ENCODE measurements around the gene SH2B3.

SH2B3 gene

DNA sequence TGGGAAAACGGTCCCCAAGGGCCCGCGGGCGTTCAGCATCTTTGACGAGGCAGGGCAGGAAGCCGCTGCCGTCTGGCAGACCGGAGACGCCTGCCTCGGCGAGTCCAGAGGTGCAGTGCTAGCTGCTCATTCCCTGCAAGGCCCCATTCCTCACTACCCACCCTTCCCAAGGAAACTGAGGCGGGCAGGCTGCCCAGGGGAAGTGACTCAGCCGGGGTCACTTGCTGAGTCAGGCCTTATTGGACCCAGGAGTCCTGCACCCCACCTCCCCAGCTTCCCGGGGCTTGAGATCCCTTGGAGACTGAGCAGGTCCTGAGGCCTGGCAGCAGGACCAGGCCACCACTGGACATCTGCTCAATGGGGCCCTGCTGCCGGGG lies 3.7 kb downstream of the SH2B3 start:
- peak; percentile 56 for DNase-seq (ENCODE audit: low read depth, low spot score)

DNA sequence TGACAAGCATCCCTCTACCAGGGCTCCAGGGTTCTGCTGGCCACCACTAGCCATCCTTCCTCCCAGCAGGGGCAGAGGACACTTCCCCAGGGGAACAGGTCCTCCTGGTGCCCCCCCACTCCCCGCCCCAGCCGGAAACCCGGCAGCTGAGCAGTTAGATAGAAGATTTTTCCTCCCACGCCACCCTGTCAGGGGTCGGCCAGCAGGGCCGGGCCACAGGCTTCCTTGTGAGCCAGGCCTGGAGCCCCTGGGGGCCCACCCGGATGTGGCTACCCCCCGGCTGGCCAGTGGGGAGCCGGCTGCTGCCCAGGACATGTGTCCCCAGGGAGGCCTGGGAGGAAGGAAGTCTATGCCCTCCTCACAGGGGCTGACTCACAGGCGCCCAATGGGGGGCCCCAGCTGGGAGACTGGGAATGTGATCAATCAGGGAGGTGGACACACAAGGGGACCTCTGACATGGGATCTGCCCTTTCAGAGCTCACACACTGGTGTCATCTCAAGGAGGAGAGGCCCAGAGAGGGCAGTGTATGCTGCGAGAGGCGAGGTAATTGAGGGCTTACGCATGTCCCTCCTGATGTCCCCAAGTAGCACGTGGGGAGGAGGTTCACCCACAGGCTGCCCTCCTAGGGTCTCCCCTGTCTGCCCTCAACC lies 4.2 kb downstream of the SH2B3 start:
- peak; percentile 75 for DNase-seq (ENCODE audit: low read depth, low spot score)

DNA sequence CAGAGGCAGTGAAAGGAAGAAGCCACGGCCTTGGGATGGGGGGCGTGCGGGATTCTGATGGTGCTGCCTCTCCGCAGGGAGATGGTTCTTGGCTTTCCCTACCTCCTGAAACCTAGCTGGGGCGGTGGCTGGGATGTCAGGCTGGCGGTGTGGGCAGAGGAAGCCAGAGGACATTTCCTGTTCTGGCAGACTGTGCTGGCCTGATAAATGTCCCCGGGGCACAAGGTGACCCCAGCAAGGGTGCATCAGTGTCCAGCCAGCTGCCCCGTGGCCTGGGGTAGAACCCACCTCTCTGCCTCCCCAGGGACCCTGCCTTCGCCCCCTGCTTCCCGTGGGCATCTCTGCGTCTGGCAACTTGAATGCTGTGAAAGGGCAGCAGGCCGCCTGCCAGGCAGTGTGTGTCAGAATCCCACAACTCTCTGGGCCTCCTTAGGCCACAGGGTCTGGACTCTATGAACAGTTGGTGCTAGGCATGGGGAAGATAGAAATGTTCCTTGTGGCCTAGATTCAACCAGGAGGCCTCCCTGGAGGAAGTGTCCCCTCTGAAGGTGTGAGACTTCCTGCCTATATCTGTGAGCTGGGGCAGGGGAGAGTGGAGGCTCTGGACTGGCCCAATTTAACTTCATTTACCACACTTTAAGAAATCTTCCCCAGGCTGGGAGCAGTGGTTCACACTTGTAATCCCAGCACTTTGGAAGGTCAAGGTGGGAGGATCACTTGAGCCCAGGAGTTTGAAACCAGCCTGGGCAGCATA lies 4.9 kb downstream of the SH2B3 start:
- DNase-seq (ENCODE audit: low read depth, low spot score), result peak; percentile 66

DNA sequence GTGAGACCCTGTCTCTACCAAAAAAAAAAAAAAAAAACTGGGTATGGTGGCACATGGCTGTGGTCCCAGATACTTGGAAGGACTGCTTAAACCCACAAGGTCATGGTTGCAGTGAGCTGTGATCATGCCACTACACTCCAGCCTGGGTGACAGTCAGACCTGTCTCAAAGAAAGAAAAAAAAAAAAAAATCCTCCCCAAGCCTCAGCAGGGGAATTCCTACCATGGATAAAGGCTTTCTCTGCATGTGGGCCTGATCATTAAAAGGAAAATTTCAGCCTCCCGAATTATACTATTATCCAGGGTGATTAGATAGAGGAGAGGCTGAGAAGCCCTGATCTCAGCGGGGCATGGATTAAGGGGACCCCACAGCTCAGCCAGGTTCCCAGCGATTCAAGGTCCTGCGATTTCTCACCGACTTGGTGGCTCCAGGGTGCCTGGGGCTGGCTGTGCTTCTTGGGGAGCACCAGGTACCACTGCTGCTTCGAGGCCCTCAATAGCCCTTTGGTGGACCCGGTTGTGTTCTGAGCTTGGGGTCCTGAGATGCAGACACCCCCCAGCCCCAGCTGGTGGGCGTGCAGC lies 5.6 kb downstream of the SH2B3 start:
- no peak for DNase-seq (ENCODE audit: low read depth, low spot score)

DNA sequence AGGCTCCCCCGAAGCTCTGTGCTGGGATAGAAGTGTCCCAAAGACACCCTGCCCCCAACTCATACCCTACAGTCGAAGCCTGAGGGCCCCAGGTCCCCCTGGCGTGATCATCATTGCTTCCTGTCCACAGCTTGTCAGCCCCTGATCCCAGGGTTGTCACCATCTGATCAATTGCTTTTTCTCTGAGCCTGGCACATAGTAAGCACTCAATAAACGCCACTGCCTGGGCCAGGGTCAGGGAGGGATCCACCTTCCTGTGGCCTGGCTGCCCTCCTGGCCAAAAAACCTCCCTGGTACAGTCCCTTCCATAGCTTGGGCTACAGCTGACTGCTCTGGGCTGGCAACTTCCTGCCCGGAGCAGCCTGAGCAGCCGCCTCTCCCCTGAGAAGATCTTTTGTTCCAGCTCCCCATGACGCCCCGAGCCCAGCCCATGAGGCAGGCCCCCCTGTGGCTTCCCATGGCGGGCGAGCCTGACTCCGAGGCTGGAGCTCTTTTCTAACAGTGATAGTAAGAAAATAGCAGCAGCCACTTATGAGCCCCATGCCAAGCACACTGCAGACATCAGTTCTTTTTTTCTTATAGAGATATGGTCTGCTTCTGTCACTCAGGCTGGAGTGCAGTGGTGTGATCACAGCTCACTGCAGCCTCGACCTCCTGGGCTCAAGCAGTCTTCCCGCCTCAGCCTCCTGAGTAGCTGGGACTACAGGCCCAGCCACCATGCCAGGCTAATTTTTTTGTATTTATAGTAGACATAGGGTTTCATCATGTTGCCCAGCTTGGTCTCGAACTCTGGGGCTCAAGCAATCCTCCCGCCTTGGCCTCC lies 6.5 kb downstream of the SH2B3 start:
- DNase-seq (ENCODE audit: low read depth, low spot score), result peak; percentile 76

DNA sequence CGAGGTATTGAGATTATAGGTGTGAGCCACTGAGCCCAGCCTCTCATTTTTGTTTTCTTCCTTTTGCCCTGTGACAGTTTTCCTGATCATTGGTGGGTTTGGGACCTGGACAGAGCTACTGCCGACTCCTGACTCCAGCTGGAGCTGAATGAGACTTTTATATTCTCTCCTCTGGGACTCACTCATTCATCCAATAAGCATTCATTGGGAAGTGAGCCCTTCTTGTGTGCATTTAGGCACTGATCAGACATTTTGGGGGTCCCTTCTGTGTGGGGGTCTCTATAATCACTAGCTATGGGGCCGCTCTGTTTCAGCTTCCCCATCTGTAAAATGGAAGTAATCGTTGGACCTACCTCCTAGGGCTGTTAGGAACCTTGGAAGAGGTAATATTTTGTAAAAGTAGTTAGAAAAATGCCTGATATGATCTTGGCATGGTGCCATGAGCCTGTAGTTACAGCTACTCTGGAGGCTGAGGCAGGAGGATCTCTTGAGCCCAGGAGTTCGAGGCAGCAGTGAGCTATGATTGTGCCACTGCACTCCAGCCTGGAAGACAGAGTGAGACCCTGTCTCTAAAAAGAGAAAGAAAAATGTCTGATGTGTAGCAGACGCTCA lies 7.2 kb downstream of the SH2B3 start:
- DNase-seq (ENCODE audit: low read depth, low spot score), result no peak

DNA sequence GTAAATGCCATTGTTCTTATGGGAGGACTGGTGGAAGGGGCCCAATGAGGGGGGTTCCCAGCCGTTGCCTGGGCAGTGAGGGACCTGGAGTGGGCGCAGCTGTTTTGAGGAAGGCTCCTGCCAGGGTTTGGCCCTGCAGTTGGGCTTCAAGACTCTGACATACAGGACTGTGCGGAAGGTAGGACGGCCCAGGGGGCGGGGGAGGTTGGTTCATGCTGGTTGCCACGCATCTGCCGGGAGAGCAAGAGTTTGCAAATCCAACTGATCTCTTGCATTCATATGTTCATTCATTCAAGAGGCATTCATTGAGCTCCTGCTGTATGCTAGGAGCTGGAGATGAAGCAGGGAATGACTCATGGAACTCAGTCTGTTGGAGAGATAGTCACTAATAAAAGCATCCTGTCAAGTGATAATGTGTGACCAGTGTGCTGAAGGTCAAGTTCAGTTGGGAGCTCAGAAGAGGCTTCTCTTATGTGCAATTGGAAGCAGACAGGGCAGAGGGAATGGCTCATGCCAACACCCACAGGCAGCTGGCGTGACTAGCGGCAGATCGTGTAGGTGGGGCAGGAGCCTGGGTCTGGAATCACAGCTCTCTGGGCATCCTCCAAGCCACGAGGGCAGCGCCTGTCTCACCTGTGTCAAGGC lies 7.8 kb downstream of the SH2B3 start:
- DNase-seq (ENCODE audit: low read depth, low spot score), result peak; percentile 45

DNA sequence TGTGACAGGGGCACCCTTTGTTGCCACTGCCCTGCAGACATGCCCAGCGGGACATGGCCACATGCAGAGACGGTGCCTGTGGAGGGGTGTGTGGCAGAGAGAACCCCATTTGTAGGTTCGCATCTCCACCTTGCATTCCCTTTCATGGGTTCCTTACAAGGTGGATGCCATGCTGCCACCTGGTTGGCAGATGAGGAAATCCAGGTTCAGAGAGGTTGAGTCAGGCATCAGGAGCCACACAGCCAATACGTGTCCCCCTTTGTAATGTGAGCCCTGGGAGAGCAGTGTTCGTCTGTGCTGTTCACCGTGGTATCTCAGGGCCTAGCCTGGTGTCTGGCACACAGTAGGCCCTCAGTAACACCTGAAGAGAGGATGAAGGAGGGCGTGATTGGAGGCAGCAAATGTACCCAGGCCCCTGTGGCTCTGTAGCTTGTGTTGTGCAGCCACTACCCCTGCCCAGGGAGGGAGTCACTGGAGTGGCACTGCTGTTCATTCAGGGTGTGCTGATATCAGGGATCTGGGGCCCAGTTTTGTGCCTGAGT lies 9.1 kb downstream of the SH2B3 start:
- DNase-seq (ENCODE audit: low read depth, low spot score), result no peak

DNA sequence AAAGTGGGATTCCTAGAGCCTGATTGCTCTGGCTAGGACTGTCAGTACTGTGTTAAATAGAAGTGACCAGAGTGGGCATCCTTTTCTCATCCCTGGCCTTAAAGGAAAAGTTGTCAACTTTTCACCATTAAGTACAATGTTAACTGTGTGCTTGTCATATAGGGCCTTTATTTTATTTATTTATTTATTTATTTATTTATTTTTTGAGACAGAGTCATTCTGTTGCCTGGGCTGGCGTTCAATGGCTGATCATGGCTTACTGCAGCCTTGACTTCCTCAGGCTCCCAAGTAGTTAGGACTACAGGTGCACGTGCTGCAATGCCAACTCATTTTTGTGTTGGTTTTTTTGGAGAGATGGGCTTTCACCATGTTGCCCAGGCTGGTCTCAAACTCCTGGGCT lies 11.6 kb downstream of the SH2B3 start:
- DNase-seq (ENCODE audit: low read depth, low spot score), result no peak

DNA sequence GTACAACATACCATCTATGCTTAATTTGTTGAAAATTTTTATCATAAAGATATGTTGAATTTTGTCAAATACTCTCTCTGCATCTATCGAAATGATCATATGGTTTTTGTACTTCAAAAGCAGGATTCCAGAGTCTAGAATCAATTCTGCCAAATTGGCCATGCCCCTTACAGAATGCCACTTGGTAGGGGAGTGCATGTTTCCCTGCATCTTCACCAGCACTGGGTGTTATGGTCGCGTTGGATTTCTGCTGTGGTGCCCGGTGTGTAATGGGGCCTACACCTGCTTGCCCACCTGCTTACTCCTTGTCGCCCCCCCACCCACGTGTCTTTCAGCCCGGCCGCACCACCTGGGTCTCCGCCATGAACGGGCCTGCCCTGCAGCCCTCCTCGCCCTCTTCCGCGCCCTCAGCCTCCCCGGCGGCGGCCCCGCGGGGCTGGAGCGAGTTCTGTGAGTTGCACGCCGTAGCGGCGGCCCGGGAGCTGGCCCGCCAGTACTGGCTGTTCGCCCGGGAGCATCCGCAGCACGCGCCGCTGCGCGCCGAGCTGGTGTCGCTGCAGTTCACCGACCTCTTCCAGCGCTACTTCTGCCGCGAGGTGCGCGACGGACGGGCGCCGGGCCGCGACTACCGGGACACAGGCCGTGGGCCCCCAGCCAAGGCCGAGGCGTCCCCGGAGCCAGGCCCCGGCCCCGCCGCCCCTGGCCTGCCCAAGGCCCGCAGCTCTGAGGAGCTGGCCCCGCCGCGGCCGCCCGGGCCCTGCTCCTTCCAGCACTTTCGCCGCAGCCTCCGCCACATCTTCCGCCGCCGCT lies 12.3 kb downstream of the SH2B3 start:
- no peak for DNase-seq (ENCODE audit: low read depth, low spot score)

DNA sequence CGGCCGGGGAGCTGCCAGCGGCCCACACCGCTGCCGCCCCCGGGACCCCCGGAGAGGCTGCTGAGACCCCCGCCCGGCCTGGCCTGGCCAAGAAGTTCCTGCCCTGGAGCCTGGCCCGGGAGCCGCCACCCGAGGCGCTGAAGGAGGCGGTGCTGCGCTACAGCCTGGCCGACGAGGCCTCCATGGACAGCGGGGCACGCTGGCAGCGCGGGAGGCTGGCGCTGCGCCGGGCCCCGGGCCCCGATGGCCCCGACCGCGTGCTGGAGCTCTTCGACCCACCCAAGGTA lies 12.8 kb downstream of the SH2B3 start:
- DNase-seq (ENCODE audit: low read depth, low spot score), result no peak

DNA sequence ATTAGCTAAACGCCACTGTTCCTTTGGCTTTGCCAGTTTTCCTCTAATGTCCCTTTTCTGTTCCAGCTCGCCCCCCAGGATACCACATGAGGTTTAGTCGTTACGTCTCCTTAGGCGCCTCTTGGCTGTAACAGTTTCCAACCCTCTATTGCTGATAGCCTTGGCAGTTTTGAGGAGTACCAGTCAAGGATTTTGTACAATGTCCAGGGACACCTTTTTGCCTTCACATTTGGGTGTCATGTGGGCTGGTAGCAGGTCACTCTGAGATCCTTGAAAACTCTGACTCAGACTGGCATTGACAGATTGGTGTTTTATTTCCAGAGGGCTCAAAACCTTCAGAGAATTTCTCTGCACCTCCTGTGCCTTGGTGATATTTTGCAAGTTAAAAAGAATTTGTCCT lies 14.1 kb downstream of the SH2B3 start:
- no peak for DNase-seq (ENCODE audit: low read depth, low spot score)

DNA sequence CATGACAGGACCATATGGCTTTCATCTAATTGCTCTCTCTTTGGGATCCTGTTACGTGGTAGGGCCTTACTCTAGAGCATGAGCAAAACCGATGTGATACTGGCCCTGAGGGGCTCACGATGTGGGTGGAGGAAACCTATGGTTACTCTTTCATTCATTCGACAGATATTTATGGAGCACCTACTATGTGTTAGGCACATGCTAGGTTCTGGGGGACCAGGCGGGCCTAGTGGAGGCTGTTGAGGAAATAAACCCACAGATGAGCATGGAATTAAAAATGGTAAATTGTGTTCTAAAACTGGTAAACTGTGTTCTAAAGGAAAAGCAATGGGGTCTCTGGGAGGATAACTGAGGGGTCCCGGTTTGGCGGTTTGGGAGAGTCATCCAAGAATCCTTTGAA lies 14.8 kb downstream of the SH2B3 start:
- no peak for DNase-seq (ENCODE audit: low read depth, low spot score)

DNA sequence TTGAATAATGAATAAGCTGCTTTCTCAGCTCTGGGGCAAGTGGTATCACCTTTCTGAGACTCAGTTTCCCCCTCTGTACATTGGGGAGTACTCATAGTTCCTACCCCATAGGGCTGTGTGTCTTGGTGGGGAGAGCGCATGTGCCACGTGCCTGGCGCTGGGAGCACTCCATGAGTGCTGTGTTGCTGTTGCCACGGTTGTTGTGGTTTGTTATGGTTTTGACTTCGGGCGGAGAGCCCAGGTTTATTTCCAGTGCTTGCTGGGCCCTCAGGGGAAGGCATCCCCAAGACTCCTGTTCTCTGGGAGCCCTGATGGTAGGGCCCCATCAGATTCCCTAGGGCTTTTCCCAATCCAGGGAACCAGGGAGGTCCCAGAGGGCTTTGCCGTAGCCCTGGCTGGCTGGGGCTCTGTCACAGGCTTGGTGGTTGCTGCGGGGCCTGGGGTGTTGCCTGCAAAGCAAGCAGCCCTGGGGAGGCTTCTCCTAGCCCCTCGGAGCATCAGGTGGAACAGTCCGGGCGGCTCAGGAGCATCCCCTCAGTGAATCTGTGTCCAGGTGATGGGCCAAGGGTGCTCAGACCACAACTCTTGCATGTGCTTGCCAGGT lies 18.6 kb downstream of the SH2B3 start:
- DNase-seq (ENCODE audit: low read depth, low spot score), result peak; percentile 58

DNA sequence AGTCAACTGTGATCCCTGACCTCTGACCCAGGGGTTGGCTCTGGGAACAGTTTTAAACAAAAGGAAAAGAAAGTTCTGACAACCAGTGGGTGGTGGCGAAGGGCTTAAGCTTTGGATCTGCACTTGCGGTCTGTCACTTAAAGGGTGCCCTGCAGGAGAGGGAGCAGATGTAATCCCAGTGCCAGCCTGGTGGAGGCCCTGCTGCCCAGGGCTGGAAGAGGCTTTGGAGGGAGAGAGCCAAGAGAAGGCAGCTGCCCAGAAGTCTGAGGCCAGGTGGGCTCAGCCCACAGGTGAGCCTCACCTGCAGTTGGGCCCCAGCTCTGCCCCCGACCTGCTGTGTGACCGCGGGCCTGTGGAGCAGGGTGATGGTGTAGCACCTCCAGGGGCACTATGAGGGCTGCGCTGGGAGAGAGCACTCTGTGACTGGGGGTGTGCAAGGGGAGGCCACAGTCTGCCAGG lies 19.1 kb downstream of the SH2B3 start:
- no peak for DNase-seq (ENCODE audit: low read depth, low spot score)

DNA sequence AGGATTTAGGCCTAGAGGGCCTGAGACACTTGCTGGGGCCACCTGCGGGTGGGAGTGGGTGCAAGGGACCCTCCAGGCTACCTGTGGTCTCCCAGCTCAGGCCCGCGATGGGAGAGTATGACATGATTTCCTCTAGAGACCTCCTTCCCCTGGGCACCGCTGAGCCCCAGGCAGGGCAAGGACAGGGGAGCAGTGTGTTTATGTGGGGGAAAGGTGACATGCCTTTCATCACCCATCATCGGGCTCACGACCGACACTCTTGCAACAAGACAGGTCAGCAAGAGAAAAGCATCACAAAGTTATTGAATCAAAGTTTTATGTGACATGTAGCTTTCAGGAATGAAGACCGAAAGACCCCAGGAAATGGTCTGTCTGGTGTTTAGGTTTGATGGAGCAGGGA lies 19.9 kb downstream of the SH2B3 start:
- no peak for DNase-seq (ENCODE audit: low read depth, low spot score)

DNA sequence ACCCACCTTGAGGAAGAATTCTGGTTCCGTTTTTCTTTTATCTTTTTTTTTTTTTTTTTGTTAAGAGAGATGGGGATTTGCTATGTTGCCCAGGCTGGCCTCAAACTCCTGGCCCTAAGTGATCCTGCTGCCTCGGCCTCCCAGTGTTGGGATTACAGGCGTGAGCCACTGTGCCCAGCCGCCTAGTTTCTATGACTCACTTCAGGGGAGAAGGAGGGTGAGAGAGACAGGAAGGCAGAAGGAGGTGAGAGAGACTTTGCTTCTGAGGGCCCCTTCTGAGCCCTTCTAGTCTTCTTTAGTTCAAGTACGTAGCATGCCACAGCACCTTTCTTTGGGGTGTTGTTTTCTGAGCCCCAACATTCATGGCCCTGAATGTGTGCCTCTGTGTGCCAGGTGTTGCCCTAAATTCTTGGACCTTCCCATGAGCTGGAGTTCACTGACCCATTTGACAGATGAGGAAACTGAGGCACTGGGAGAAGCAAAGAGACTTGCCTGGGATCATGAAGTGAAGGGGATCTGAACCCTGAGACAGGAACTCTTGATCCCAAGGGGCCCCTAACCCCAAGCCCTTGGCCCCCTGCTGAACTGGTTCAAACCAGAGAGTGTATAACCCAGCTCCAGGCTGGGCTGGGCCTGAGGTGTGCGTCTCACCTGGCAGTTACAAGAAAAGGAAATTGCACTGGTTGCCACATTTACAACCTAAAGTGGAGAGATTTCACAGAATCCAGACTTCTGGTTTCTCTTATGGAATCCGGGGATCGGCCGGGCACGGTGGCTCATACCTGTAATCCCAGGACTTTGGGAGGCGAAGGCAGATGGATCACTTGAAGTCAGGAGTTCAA lies 20.8 kb downstream of the SH2B3 start:
- DNase-seq (ENCODE audit: low read depth, low spot score), result no peak

DNA sequence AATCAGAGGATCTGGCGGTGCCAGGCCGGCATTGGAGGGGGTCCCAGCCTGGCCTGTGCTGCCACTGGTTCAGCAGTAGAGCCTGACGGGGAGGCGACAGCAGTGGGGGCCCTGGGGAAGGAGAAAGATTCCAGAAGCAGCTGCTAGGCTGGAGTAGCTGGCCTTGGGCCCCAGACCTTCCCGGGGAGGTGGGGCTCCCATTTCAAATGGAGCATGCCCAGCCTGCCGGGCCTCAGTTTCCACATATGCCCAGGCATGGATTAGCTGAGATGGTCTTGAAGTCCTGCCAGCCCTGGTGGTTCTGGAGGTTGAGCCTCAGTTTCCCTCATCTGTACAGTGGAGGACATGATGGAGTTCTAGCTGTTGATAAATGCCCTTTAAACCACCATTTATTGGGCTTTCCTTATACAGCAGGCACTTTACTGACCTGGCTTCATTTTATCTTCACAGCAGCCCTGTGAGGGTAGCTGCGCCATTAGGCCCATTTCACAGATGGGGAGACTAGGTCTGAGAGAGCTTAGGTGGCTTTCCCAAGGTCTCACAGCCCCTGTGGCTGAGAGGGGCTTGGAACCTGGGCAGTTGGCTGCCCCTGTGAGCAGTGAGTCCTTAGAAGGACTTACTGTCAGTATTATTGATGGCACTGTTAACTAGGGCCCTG lies 21.8 kb downstream of the SH2B3 start:
- DNase-seq (ENCODE audit: low read depth, low spot score), result no peak

Measured in astrocyte of the hippocampus (primary cell).